ENCODE results near the gene BTBD8.

Gene BTBD8

DNA sequence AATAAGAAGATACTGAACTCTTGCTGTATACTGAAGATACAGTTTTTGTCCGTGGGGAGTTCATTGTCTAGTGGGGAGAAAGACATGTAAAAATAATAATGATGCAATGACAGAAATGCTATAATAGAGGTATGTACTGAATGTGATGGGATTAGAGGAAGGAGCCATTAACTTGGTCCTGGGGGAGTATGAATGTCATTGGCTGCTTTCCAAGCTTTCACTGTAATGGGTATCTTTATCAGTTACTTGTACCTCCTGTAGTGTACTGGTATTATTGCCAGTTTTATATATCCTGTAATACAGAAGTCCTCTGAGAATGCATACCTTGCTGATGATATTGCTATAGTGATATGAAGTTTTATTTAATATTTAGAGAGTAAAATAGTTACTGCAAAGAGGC lies 7.4 kb downstream of the BTBD8 start:
- Histone ChIP-seq H3K4me3 (replicated peaks; ENCODE audit: insufficient read depth, low read length) (no peak overlapping the region), H3K27me3 (ENCODE audit: insufficient read depth, poor library complexity, severe bottlenecking) (no peaks in the 10 kb centered on the region), H3K27ac (replicated peaks) (no peak overlapping the region)
- no peak for TF ChIP-seq POLR2AphosphoS5 (IDR thresholded peaks at IDR 0.05; ENCODE audit: low read depth)
- TF ChIP-seq, protein P1, sequence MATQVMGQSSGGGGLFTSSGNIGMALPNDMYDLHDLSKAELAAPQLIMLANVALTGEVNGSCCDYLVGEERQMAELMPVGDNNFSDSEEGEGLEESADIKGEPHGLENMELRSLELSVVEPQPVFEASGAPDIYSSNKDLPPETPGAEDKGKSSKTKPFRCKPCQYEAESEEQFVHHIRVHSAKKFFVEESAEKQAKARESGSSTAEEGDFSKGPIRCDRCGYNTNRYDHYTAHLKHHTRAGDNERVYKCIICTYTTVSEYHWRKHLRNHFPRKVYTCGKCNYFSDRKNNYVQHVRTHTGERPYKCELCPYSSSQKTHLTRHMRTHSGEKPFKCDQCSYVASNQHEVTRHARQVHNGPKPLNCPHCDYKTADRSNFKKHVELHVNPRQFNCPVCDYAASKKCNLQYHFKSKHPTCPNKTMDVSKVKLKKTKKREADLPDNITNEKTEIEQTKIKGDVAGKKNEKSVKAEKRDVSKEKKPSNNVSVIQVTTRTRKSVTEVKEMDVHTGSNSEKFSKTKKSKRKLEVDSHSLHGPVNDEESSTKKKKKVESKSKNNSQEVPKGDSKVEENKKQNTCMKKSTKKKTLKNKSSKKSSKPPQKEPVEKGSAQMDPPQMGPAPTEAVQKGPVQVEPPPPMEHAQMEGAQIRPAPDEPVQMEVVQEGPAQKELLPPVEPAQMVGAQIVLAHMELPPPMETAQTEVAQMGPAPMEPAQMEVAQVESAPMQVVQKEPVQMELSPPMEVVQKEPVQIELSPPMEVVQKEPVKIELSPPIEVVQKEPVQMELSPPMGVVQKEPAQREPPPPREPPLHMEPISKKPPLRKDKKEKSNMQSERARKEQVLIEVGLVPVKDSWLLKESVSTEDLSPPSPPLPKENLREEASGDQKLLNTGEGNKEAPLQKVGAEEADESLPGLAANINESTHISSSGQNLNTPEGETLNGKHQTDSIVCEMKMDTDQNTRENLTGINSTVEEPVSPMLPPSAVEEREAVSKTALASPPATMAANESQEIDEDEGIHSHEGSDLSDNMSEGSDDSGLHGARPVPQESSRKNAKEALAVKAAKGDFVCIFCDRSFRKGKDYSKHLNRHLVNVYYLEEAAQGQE (IDR thresholded peaks at IDR 0.05; ENCODE audit: insufficient replicate concordance, low read depth), result no peak
- no peak for DNase-seq (ENCODE audit: low read depth in 1 of 2, low spot score in 1 of 2)

DNA sequence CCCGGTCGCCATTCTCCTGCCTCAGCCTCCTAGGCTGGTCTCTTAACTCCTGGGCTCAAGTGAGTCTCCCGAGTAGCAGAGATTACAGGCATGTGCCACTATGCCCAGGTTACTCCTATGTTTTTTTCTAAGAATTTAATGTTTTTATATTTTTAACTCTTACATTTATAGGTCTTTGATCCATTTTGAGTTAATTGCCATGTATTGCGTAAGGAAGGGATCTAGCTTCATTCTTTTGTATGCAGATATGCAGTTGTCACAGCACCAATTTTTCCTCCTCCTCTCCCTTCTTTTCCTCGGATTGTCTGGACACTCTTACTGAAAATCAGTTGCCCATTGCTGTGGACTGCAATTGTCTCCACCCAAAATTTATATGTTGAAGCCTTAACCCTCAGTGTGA lies 11.5 kb downstream of the BTBD8 start:
- DNase-seq (ENCODE audit: low read depth in 1 of 2, low spot score in 1 of 2), result no peak
- no peak overlapping the region for H3K27ac ChIP-seq (replicated peaks)
- no peaks in the 10 kb centered on the region for H3K27me3 ChIP-seq (ENCODE audit: insufficient read depth, poor library complexity, severe bottlenecking)
- H3K4me3 ChIP-seq (replicated peaks; ENCODE audit: insufficient read depth, low read length), result no peak overlapping the region
- TF ChIP-seq GABPA (IDR thresholded peaks at IDR 0.05; ENCODE audit: low read depth) (no peak), POLR2AphosphoS5 (IDR thresholded peaks at IDR 0.05; ENCODE audit: low read depth) (no peak)
- TF ChIP-seq, protein P2, sequence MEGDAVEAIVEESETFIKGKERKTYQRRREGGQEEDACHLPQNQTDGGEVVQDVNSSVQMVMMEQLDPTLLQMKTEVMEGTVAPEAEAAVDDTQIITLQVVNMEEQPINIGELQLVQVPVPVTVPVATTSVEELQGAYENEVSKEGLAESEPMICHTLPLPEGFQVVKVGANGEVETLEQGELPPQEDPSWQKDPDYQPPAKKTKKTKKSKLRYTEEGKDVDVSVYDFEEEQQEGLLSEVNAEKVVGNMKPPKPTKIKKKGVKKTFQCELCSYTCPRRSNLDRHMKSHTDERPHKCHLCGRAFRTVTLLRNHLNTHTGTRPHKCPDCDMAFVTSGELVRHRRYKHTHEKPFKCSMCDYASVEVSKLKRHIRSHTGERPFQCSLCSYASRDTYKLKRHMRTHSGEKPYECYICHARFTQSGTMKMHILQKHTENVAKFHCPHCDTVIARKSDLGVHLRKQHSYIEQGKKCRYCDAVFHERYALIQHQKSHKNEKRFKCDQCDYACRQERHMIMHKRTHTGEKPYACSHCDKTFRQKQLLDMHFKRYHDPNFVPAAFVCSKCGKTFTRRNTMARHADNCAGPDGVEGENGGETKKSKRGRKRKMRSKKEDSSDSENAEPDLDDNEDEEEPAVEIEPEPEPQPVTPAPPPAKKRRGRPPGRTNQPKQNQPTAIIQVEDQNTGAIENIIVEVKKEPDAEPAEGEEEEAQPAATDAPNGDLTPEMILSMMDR (IDR thresholded peaks at IDR 0.05; ENCODE audit: insufficient read depth, low read length), result no peak

DNA sequence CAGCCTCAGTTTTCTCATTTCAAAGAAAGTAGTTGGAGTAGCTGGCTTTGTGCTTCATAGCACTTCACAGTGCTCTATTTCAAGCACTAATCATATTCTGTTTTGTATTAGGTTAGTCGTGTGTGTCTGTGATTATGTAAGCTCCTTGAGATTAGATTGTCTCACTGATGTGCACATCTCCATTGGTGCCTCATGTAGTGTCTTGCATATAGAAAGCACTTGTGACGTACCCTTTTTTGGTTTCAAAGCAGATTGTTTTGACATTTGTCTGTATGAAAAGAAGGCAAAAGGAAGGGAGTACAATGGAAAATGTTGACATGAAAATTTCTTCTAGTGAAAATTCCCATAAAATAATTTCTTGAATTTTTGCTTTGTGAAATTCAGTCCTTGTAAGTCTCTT lies 13.9 kb downstream of the BTBD8 start:
- no peak overlapping the region for H3K4me3 ChIP-seq (replicated peaks; ENCODE audit: insufficient read depth, low read length)
- H3K27ac ChIP-seq (replicated peaks), result no peak overlapping the region
- H3K27me3 ChIP-seq (ENCODE audit: insufficient read depth, poor library complexity, severe bottlenecking), result no peaks in the 10 kb centered on the region
- TF ChIP-seq POLR2AphosphoS5 (IDR thresholded peaks at IDR 0.05; ENCODE audit: low read depth) (no peak), SPI1 (IDR thresholded peaks at IDR 0.05; ENCODE audit: borderline replicate concordance, low read depth) (no peak)
- TF ChIP-seq, protein P2 (IDR thresholded peaks at IDR 0.05; ENCODE audit: insufficient read depth, low read length), result no peak
- DNase-seq (ENCODE audit: low read depth in 1 of 2, low spot score in 1 of 2), result no peak

DNA sequence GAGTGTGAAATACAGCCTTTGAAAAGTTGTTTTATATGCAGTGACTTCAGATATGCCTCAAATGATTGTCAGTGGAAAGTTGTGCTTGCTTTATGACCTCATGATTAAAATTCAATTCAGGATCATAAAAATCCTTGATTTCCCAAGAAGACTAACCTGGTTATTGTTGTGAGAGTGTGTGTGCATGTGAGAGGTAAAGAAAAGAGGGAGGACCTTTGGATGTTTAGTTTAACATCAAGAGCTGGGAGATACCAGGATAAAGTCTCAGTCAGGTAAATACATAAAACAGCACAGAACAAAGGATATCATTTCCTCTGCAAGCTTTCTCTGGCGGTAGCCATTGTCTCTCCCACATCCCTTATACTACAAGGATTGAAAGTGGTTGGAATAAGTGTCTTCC lies 14.4 kb downstream of the BTBD8 start:
- no peak overlapping the region for H3K27ac ChIP-seq (replicated peaks)
- TF ChIP-seq SPI1 (IDR thresholded peaks at IDR 0.05; ENCODE audit: borderline replicate concordance, low read depth) (no peak), GABPA (IDR thresholded peaks at IDR 0.05; ENCODE audit: low read depth) (no peak), POLR2AphosphoS5 (IDR thresholded peaks at IDR 0.05; ENCODE audit: low read depth) (no peak)
- TF ChIP-seq, protein P2 (IDR thresholded peaks at IDR 0.05; ENCODE audit: insufficient read depth, low read length), result no peak
- TF ChIP-seq, protein P1 (IDR thresholded peaks at IDR 0.05; ENCODE audit: insufficient replicate concordance, low read depth), result no peak
- no peak overlapping the region for H3K4me3 ChIP-seq (replicated peaks; ENCODE audit: insufficient read depth, low read length)
- no peaks in the 10 kb centered on the region for H3K27me3 ChIP-seq (ENCODE audit: insufficient read depth, poor library complexity, severe bottlenecking)
- DNase-seq (ENCODE audit: low read depth in 1 of 2, low spot score in 1 of 2), result no peak
